Measurements from ENCODE around the gene IL36RN.

GRCh38 chr2:113105047-113105785, 46.2 kb downstream of the IL36RN start:
- TF ChIP-seq CTCF (IDR thresholded peaks at IDR 0.05; ENCODE audit: low read depth, low read length, missing input control) (no peak), SP1 (IDR thresholded peaks at IDR 0.05) (no peak), GABPA (IDR thresholded peaks at IDR 0.05 in 1 of 2, conservative IDR thresholded peaks at IDR 0.05 in 1 of 2) (no peak)

Data from liver (tissue), 3 donors.